K562 (cell line): ENCODE measurements around the gene MEA1. TPM values are rescaled to one million over a fixed set of nuclear protein-coding genes. Genes with fewer than 3 reads are reported as not detected.

Experiments
- ATAC-seq: fragments of 200-7000 bp; cut with Tn5 transposase; 3 replicates; pipeline ENCODE4 v1.9.1; 2020; ENCODE audit warnings: moderate library complexity
- BruUV-seq: library from RNA; stranded (reverse); fragments of 400-500 nt; replicated peaks from 2 replicates; lab custom pipeline; 2021; lab: Mats Ljungman, UMichigan
- CTCF ChIA-PET: fragments of 300-600 bp; formaldehyde crosslinking; extraction: SDS; loops from one replicate; lab custom pipeline; 2021; ENCODE audit warnings: low intra/inter-chr PET ratio; lab: Yijun Ruan, JAX
- POLR2A ChIA-PET: fragments of 300-600, 350-650 bp; sonication (Branson Sonifier 250); formaldehyde crosslinking; extraction: SDS; loops from one replicate; lab custom pipeline; 2021; ENCODE audit warnings: antibody characterized with exemption, inconsistent platforms; lab: Yijun Ruan, JAX
- DNase-seq, 4 experiments: peaks; one replicate each; pipeline versions ENCODE4 v3.0.0 to v3.0.0-alpha.2; 2011 to 2018; ENCODE audit warnings: low spot score in 3 of 4, mixed read lengths in 3 of 4; ENCODE audit errors: extremely low read depth in 1 of 4
- FAIRE-seq: peaks from 2 replicates; lab custom pipeline; 2011; peaks lifted over from hg19 to GRCh38; lab: Jason Lieb, UNC
- H2AFZ ChIP-seq: 2 replicates; pipeline ENCODE4 v1.6.0; 2011; ENCODE audit warnings: low read depth, low read length, control low read depth, inconsistent platforms
- H3K27ac ChIP-seq: fragments of 200-600 bp; 3 replicates; pipeline ENCODE4 v1.8.0; 2011; ENCODE audit warnings: low read depth, mild to moderate bottlenecking, control low read depth, inconsistent platforms, low read length, moderate library complexity, mixed read lengths; ENCODE audit errors: extremely low read depth
- H3K27me3 ChIP-seq, 2 experiments: fragments of 300-600 bp in 1 of 2; 2 replicates in 1 of 2; 3 replicates in 1 of 2; pipeline versions ENCODE4 v1.6.0 to v1.8.0; 2011; ENCODE audit warnings: inconsistent platforms in 2 of 2, low read length in 2 of 2, mild to moderate bottlenecking in 1 of 2, mixed read lengths in 1 of 2, moderate library complexity in 1 of 2; ENCODE audit not compliant: control insufficient read depth in 2 of 2, insufficient read depth in 2 of 2
- H3K36me3 ChIP-seq: fragments of 300-600 bp; 3 replicates; pipeline ENCODE4 v1.8.0; 2011; ENCODE audit warnings: mild to moderate bottlenecking, low read length, inconsistent platforms; ENCODE audit not compliant: control insufficient read depth, insufficient read depth
- H3K4me1 ChIP-seq, 2 experiments: fragments of 200-600 bp in 1 of 2; replicated peaks in 1 of 2; 2 replicates in 1 of 2; 3 replicates in 1 of 2; pipeline versions ENCODE4 v1.5.1 to v1.8.0; 2011; ENCODE audit warnings: inconsistent platforms in 2 of 2, low read length in 2 of 2, mild to moderate bottlenecking in 1 of 2, mixed read lengths in 1 of 2, moderate library complexity in 1 of 2; ENCODE audit not compliant: control insufficient read depth in 2 of 2, insufficient read depth in 2 of 2
- H3K4me2 ChIP-seq: 2 replicates; pipeline ENCODE4 v1.6.1; 2011; ENCODE audit warnings: low read length, control low read depth, inconsistent platforms, mixed read lengths; ENCODE audit not compliant: insufficient read depth
- H3K4me3 ChIP-seq: fragments of 200-600 bp; sonication (generic), shearing (Covaris generic); 2 replicates; pipeline ENCODE4 v1.5.1; 2016; ENCODE audit warnings: control low read depth, inconsistent platforms
- H3K79me2 ChIP-seq: fragments of 200-600 bp; 3 replicates; pipeline ENCODE4 v1.8.0; 2011; ENCODE audit warnings: low read length, inconsistent platforms; ENCODE audit not compliant: control insufficient read depth, insufficient read depth
- H3K9ac ChIP-seq, 2 experiments: 2 replicates each; pipeline versions ENCODE4 v1.6.0 to v1.6.1; 2011; ENCODE audit warnings: low read depth in 2 of 2, low read length in 2 of 2, control low read depth in 1 of 2, inconsistent platforms in 1 of 2, mild to moderate bottlenecking in 1 of 2, mixed read lengths in 1 of 2; ENCODE audit not compliant: insufficient read depth in 1 of 2
- H3K9me1 ChIP-seq: one replicate; pipeline ENCODE4 v1.6.0; 2011; ENCODE audit warnings: inconsistent platforms, mild to moderate bottlenecking, low read length, moderate library complexity; ENCODE audit not compliant: control insufficient read depth, insufficient read depth
- H3K9me3 ChIP-seq: replicated peaks from 2 replicates; pipeline ENCODE4 v1.5.1; 2011; ENCODE audit warnings: low read depth, low read length, inconsistent platforms; ENCODE audit not compliant: control insufficient read depth, insufficient read depth
- H4K20me1 ChIP-seq: replicated peaks from 2 replicates; pipeline ENCODE4 v1.6.1; 2011; ENCODE audit warnings: low read length, inconsistent platforms, mixed read lengths; ENCODE audit not compliant: control insufficient read depth, insufficient read depth
- NCOR1 ChIP-seq: fragments of 450-650 bp; IDR thresholded peaks from 2 replicates; pipeline ENCODE4 v1.6.1; 2016; ENCODE audit warnings: mild to moderate bottlenecking, moderate library complexity
- TAL1 ChIP-seq: fragments of 450-650 bp; IDR thresholded peaks from 2 replicates; pipeline ENCODE4 v1.6.1; 2016; ENCODE audit warnings: mild to moderate bottlenecking
- ZNF146 ChIP-seq: IDR thresholded peaks from one replicate; pipeline ENCODE4 v1.6.1; 2018; ENCODE audit warnings: missing compliant biosample characterization; ENCODE audit not compliant: unreplicated experiment
- WGBS: fragments of 100-300 bp; shearing (Covaris generic); methylation state at CpG from one replicate; pipeline ENCODE4 v1.1.6; 2016; ENCODE audit warnings: low coverage, mixed read lengths; ENCODE audit not compliant: insufficient coverage; ENCODE audit errors: missing lambda C conversion rate; 5-methylcytosine and 5-hydroxymethylcytosine counted together
- in situ Hi-C: fragments of 300-500 bp; cut with MboI; formaldehyde crosslinking; loops from 4 replicates; pipeline ENCODE4 v1.15.0; 2018; ENCODE audit warnings: inconsistent platforms, mixed read lengths
- intact Hi-C: fragments of 100-400 bp; cut with micrococcal nuclease; formaldehyde crosslinking; loops from 2 replicates; pipeline ENCODE4 v1.14.2; 2022
- polyA plus RNA-seq, 8 experiments: library from polyadenylated mRNA; depleted of rRNA in 4 of 8; stranded (reverse) in 5 of 8; unstranded in 3 of 8; fragments of >200 nt; fragmentation: Nextera tagmentation in 2 of 8; fragmentation: Illumina TruSeq in 1 of 8; extraction: Ambion mirVana in 2 of 8; extraction: Trizol in 1 of 8; gene quantifications; 2 replicates each; pipeline versions ENCODE4 v1.2.1 to v1.2.3, GENCODE V29; 2011 to 2014; ENCODE audit warnings: inconsistent platforms in 1 of 8, missing spikeins in 1 of 8
- total RNA-seq, 7 experiments: library from RNA; depleted of rRNA in 6 of 7; stranded (reverse); fragments of >200 nt in 6 of 7; fragmentation: Illumina TruSeq in 2 of 7; extraction: Trizol in 2 of 7; gene quantifications; 2 replicates each; pipeline versions ENCODE4 v1.2.1 to v1.2.3, GENCODE V29; 2011 to 2021; ENCODE audit warnings: low replicate concordance in 1 of 7
- TF ChIP-seq, protein P1 (sequence below): fragments of 250-450 bp; sonication (Bioruptor Pico); IDR thresholded peaks from 2 replicates; pipeline ENCODE4 v1.8.0; 2022; ENCODE audit warnings: inconsistent platforms, mild to moderate bottlenecking, moderate library complexity, borderline replicate concordance
- TF ChIP-seq, protein P2 (sequence below): fragments of 200-800 bp; sonication (Bioruptor generic); IDR thresholded peaks from 2 replicates; pipeline ENCODE4 v1.6.1; 2017; ENCODE audit warnings: missing genetic modification characterization, missing compliant biosample characterization
- TF ChIP-seq, protein P3 (sequence below): fragments of 450-650 bp; IDR thresholded peaks from 2 replicates; pipeline ENCODE4 v1.6.1; 2016; ENCODE audit warnings: mild to moderate bottlenecking, moderate library complexity

Gene MEA1
- total and polyA plus RNA-seq, 9 of the 15 experiments (the other 6 are each of a cell fraction or from before 2014, with no cell fraction given), result 86.8 to 210 (median 152) TPM

DNA sequence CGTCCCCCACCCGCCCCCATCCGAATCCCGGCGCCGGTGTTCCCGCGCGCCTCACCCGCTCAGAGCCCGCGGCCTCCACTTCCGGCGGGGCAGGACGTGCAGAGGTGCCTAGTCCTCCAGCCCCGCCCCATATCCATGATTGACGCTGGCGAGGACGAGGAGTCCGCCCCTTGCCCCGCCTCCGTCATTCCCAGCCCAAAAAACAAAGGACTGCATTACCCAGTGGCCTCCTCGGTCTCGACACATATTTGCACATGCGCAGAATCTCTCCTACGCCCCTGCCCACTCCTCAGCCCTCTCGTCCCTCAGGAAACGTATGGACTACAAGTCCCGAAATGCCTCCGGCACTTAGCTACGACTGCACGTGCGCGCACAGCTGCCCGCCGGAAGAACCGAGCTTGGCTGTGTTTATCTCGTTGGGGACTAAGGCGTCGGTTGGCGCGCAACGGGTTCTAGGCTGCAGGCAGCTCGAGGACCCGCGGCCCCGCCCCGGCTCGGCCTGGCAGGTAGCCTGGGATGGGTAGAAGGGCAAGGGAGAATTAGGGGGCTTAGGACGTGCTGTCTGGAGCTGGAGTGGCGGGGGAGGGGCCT is at the start of gene MEA1, which contains the start of gene KLHDC3 (continued):
- TF ChIP-seq, protein P1, sequence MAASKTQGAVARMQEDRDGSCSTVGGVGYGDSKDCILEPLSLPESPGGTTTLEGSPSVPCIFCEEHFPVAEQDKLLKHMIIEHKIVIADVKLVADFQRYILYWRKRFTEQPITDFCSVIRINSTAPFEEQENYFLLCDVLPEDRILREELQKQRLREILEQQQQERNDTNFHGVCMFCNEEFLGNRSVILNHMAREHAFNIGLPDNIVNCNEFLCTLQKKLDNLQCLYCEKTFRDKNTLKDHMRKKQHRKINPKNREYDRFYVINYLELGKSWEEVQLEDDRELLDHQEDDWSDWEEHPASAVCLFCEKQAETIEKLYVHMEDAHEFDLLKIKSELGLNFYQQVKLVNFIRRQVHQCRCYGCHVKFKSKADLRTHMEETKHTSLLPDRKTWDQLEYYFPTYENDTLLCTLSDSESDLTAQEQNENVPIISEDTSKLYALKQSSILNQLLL, result no peak; the same call in 1 of the 2 replicates
- TF ChIP-seq ZNF146 (CRISPR knock-in tag) (no peak), NCOR1 (no peak; the same call in 1 of the 2 replicates)

DNA sequence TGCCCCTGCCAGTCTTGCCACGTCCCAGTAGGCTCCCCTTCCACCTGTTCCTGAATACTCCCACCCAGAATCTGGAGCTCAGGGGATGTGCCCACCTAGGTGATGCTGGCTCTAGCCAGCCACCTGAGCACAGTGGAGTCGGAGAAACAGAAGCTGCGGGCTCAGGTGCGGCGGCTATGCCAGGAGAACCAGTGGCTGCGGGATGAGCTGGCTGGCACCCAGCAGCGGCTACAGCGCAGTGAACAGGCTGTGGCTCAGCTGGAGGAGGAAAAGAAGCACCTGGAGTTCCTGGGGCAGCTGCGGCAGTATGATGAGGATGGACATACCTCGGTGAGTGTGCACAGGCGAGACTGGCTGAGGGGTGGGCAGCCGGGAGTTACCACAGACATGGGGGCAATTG is 49.1 kb upstream of the MEA1 start:
- H3K4me1 ChIP-seq, result peaks cover 15 to 17% of the 10 kb centered on the region in 2 experiments
- H3K79me2 ChIP-seq, result peaks cover 17% of the 10 kb centered on the region
- FAIRE-seq (no peak), ATAC-seq (no peak), DNase-seq (no peak)
- intact Hi-C loops (no loop called here), in situ Hi-C loops (no loop called here)
- no peaks in the 10 kb centered on the region for H3K9me3 ChIP-seq
- H3K27me3 ChIP-seq, result no peaks in the 10 kb centered on the region
- H3K9me1 ChIP-seq, result no peaks in the 10 kb centered on the region
- H3K36me3 ChIP-seq, result peaks cover 10% of the 10 kb centered on the region
- CTCF ChIA-PET, result no interaction called here
- no peaks in the 10 kb centered on the region for H4K20me1 ChIP-seq
- H3K4me2 ChIP-seq, result no peak overlapping the region
- no TSS peak for BruUV-seq
- 61% methylated on average over 12 of the region's 12 CpGs for WGBS
- no peak overlapping the region for H3K4me3 ChIP-seq
- H3K9ac ChIP-seq, result no peak overlapping the region
- no peak overlapping the region for H2AFZ ChIP-seq
- POLR2A ChIA-PET, result interaction anchor here (0.6 to 3.4 kb wide), 3 partner anchors 8 to 41 kb away, joined by 3 to 17 read pairs (median 3); partner anchors contain the start of gene CUL7
- H3K27ac ChIP-seq, result no peak overlapping the region
- TF ChIP-seq, protein P2, sequence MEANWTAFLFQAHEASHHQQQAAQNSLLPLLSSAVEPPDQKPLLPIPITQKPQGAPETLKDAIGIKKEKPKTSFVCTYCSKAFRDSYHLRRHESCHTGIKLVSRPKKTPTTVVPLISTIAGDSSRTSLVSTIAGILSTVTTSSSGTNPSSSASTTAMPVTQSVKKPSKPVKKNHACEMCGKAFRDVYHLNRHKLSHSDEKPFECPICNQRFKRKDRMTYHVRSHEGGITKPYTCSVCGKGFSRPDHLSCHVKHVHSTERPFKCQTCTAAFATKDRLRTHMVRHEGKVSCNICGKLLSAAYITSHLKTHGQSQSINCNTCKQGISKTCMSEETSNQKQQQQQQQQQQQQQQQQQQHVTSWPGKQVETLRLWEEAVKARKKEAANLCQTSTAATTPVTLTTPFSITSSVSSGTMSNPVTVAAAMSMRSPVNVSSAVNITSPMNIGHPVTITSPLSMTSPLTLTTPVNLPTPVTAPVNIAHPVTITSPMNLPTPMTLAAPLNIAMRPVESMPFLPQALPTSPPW (CRISPR knock-in tag), result no peak
- TF ChIP-seq, protein P3, sequence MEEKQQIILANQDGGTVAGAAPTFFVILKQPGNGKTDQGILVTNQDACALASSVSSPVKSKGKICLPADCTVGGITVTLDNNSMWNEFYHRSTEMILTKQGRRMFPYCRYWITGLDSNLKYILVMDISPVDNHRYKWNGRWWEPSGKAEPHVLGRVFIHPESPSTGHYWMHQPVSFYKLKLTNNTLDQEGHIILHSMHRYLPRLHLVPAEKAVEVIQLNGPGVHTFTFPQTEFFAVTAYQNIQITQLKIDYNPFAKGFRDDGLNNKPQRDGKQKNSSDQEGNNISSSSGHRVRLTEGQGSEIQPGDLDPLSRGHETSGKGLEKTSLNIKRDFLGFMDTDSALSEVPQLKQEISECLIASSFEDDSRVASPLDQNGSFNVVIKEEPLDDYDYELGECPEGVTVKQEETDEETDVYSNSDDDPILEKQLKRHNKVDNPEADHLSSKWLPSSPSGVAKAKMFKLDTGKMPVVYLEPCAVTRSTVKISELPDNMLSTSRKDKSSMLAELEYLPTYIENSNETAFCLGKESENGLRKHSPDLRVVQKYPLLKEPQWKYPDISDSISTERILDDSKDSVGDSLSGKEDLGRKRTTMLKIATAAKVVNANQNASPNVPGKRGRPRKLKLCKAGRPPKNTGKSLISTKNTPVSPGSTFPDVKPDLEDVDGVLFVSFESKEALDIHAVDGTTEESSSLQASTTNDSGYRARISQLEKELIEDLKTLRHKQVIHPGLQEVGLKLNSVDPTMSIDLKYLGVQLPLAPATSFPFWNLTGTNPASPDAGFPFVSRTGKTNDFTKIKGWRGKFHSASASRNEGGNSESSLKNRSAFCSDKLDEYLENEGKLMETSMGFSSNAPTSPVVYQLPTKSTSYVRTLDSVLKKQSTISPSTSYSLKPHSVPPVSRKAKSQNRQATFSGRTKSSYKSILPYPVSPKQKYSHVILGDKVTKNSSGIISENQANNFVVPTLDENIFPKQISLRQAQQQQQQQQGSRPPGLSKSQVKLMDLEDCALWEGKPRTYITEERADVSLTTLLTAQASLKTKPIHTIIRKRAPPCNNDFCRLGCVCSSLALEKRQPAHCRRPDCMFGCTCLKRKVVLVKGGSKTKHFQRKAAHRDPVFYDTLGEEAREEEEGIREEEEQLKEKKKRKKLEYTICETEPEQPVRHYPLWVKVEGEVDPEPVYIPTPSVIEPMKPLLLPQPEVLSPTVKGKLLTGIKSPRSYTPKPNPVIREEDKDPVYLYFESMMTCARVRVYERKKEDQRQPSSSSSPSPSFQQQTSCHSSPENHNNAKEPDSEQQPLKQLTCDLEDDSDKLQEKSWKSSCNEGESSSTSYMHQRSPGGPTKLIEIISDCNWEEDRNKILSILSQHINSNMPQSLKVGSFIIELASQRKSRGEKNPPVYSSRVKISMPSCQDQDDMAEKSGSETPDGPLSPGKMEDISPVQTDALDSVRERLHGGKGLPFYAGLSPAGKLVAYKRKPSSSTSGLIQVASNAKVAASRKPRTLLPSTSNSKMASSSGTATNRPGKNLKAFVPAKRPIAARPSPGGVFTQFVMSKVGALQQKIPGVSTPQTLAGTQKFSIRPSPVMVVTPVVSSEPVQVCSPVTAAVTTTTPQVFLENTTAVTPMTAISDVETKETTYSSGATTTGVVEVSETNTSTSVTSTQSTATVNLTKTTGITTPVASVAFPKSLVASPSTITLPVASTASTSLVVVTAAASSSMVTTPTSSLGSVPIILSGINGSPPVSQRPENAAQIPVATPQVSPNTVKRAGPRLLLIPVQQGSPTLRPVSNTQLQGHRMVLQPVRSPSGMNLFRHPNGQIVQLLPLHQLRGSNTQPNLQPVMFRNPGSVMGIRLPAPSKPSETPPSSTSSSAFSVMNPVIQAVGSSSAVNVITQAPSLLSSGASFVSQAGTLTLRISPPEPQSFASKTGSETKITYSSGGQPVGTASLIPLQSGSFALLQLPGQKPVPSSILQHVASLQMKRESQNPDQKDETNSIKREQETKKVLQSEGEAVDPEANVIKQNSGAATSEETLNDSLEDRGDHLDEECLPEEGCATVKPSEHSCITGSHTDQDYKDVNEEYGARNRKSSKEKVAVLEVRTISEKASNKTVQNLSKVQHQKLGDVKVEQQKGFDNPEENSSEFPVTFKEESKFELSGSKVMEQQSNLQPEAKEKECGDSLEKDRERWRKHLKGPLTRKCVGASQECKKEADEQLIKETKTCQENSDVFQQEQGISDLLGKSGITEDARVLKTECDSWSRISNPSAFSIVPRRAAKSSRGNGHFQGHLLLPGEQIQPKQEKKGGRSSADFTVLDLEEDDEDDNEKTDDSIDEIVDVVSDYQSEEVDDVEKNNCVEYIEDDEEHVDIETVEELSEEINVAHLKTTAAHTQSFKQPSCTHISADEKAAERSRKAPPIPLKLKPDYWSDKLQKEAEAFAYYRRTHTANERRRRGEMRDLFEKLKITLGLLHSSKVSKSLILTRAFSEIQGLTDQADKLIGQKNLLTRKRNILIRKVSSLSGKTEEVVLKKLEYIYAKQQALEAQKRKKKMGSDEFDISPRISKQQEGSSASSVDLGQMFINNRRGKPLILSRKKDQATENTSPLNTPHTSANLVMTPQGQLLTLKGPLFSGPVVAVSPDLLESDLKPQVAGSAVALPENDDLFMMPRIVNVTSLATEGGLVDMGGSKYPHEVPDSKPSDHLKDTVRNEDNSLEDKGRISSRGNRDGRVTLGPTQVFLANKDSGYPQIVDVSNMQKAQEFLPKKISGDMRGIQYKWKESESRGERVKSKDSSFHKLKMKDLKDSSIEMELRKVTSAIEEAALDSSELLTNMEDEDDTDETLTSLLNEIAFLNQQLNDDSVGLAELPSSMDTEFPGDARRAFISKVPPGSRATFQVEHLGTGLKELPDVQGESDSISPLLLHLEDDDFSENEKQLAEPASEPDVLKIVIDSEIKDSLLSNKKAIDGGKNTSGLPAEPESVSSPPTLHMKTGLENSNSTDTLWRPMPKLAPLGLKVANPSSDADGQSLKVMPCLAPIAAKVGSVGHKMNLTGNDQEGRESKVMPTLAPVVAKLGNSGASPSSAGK, result no peak
- no peak for TF ChIP-seq TAL1
